CD4-positive, alpha-beta memory T cell (primary cell): ENCODE results near the gene ECM2. TPM values are rescaled to one million over a fixed set of nuclear protein-coding genes. Genes with fewer than 3 reads are reported as not detected.

Experiments used
- CTCF ChIA-PET: fragments of 350-600 bp; sonication (Branson Sonifier 250); formaldehyde crosslinking; loops from one replicate; lab custom pipeline; 2021; ENCODE audit warnings: inconsistent platforms; ENCODE audit not compliant: partially characterized antibody; lab: Charles Lee
- POLR2A ChIA-PET: fragments of 350-600 bp; sonication (Branson Sonifier 250); formaldehyde crosslinking; loops from one replicate; lab custom pipeline; 2021; ENCODE audit not compliant: partially characterized antibody; lab: Charles Lee
- DNase-seq, 5 donors: peaks; one replicate each; pipeline versions ENCODE4 v3.0.0 to v3.0.0-alpha.2; 2020 to 2022; ENCODE audit warnings: mixed read lengths in 1 of 5
- H3K27ac ChIP-seq: one replicate; pipeline ENCODE4 v1.7.0; 2013; ENCODE audit warnings: low read depth, low read length
- H3K27me3 ChIP-seq: 2 replicates; pipeline ENCODE4 v1.7.0; 2013; ENCODE audit warnings: mild to moderate bottlenecking, low read length, moderate library complexity; ENCODE audit not compliant: insufficient read depth
- H3K36me3 ChIP-seq: 2 replicates; pipeline ENCODE4 v1.7.0; 2013; ENCODE audit warnings: mild to moderate bottlenecking, low read length, moderate library complexity; ENCODE audit not compliant: insufficient read depth
- H3K4me1 ChIP-seq: 2 replicates; pipeline ENCODE4 v1.7.0; 2013; ENCODE audit warnings: mild to moderate bottlenecking, low read length, moderate library complexity; ENCODE audit not compliant: insufficient read depth
- H3K4me3 ChIP-seq, 2 donors: one replicate each; pipeline ENCODE4 v1.7.0; 2013; ENCODE audit warnings: low read length in 2 of 2, mild to moderate bottlenecking in 1 of 2
- H3K9me3 ChIP-seq, 2 donors: one replicate each; pipeline ENCODE4 v1.7.0; 2013; ENCODE audit warnings: low read length in 2 of 2, control low read depth in 1 of 2; ENCODE audit not compliant: control insufficient read depth in 1 of 2
- H3K27ac Mint-ChIP-seq, 7 donors: one replicate each; pipeline ENCODE4 v1.8.0; 2020 to 2021; ENCODE audit warnings: mixed read lengths in 7 of 7, mild to moderate bottlenecking in 6 of 7, inconsistent platforms in 3 of 7, moderate library complexity in 3 of 7
- H3K27me3 Mint-ChIP-seq, 2 donors: one replicate each; pipeline ENCODE4 v1.8.0; 2020 to 2021; ENCODE audit warnings: mixed read lengths in 2 of 2
- H3K36me3 Mint-ChIP-seq, 2 donors: one replicate each; pipeline ENCODE4 v1.8.0; 2020 to 2021; ENCODE audit warnings: mixed read lengths in 2 of 2, inconsistent platforms in 1 of 2, mild to moderate bottlenecking in 1 of 2
- H3K4me1 Mint-ChIP-seq, 4 donors: one replicate each; pipeline ENCODE4 v1.8.0; 2020 to 2021; ENCODE audit warnings: mixed read lengths in 4 of 4, mild to moderate bottlenecking in 1 of 4
- H3K4me3 Mint-ChIP-seq, 8 donors: one replicate each; pipeline ENCODE4 v1.8.0; 2020 to 2021; ENCODE audit warnings: mixed read lengths in 8 of 8, mild to moderate bottlenecking in 7 of 8, moderate library complexity in 6 of 8, inconsistent platforms in 3 of 8
- H3K9me3 Mint-ChIP-seq, 8 donors: one replicate each; pipeline ENCODE4 v1.8.0; 2020 to 2021; ENCODE audit warnings: mixed read lengths in 8 of 8, mild to moderate bottlenecking in 5 of 8, inconsistent platforms in 3 of 8, moderate library complexity in 1 of 8
- intact Hi-C: fragments of 100-400 bp; cut with micrococcal nuclease; formaldehyde crosslinking; loops from one replicate; pipeline ENCODE4 v1.15.1; 2023
- polyA plus RNA-seq, 2 donors: library from polyadenylated mRNA; unstranded; fragments of 300-500 nt; fragmentation: Illumina TruSeq; gene quantifications; one replicate each; pipeline ENCODE4 v1.2.3, GENCODE V29; 2021
- total RNA-seq, 2 experiments: library from RNA; stranded (reverse); gene quantifications; one replicate each; pipeline ENCODE4 v1.2.3, GENCODE V29; 2021

Gene ECM2
- total and polyA plus RNA-seq, 4 experiments from 2014 or later, result not detected

GRCh38 chr9:92486371-92486770 lies 49.4 kb downstream of the ECM2 start:
- Mint-ChIP-seq H3K27me3 (no peaks in the 10 kb centered on the region), H3K4me1 (no peaks in the 10 kb centered on the region), H3K27ac (no peak overlapping the region), H3K9me3 (no peaks in the 10 kb centered on the region), H3K4me3 (no peak overlapping the region), H3K36me3 (no peaks in the 10 kb centered on the region)
- H3K27me3 ChIP-seq, result no peaks in the 10 kb centered on the region
- H3K4me1 ChIP-seq, result no peaks in the 10 kb centered on the region
- ChIA-PET CTCF (no interaction called here), POLR2A (no interaction called here)
- no peak overlapping the region for H3K27ac ChIP-seq
- no peaks in the 10 kb centered on the region for H3K9me3 ChIP-seq
- DNase-seq, result no peak
- no peak overlapping the region for H3K4me3 ChIP-seq
- no peaks in the 10 kb centered on the region for H3K36me3 ChIP-seq
- intact Hi-C loops, result no loop called here

GRCh38 chr9:92484563-92484962 lies 51.2 kb downstream of the ECM2 start:
- Histone ChIP-seq H3K9me3 (no peaks in the 10 kb centered on the region), H3K4me1 (no peaks in the 10 kb centered on the region), H3K4me3 (no peak overlapping the region), H3K36me3 (no peaks in the 10 kb centered on the region), H3K27ac (no peak overlapping the region), H3K27me3 (no peaks in the 10 kb centered on the region)
- POLR2A ChIA-PET, result no interaction called here
- Mint-ChIP-seq H3K9me3 (no peaks in the 10 kb centered on the region), H3K27me3 (no peaks in the 10 kb centered on the region), H3K4me1 (peaks cover 0 to 3% (median 1%) of the 10 kb centered on the region in 4 donors), H3K27ac (no peak overlapping the region), H3K36me3 (no peaks in the 10 kb centered on the region), H3K4me3 (no peak overlapping the region)
- intact Hi-C loops, result no loop called here
- DNase-seq, result no peak
- CTCF ChIA-PET, result no interaction called here

- H3K27ac Mint-ChIP-seq, result peak overlapping the region in 1 of 7 donors; percentile 5
- peaks cover 0 to 3% (median 1%) of the 10 kb centered on the region in 4 donors for H3K4me1 Mint-ChIP-seq
- ChIA-PET POLR2A (no interaction called here), CTCF (no interaction called here)
- no peaks in the 10 kb centered on the region for H3K4me1 ChIP-seq
- no peak for DNase-seq
- H3K4me3 ChIP-seq, result no peak overlapping the region
- H3K27me3 Mint-ChIP-seq, result no peaks in the 10 kb centered on the region
- no peaks in the 10 kb centered on the region for H3K27me3 ChIP-seq
- no peaks in the 10 kb centered on the region for H3K36me3 ChIP-seq
- H3K4me3 Mint-ChIP-seq, result no peak overlapping the region
- no peaks in the 10 kb centered on the region for H3K9me3 Mint-ChIP-seq
- intact Hi-C loops, result no loop called here
- no peaks in the 10 kb centered on the region for H3K9me3 ChIP-seq
- H3K27ac ChIP-seq, result no peak overlapping the region
- H3K36me3 Mint-ChIP-seq, result no peaks in the 10 kb centered on the region
Observed at GRCh38 chr9:92483627-92484545, 51.9 kb downstream of the ECM2 start.

- Mint-ChIP-seq H3K9me3 (no peaks in the 10 kb centered on the region), H3K4me1 (peaks cover 0 to 3% (median 1%) of the 10 kb centered on the region in 4 donors)
Observed at GRCh38 chr9:92482805-92483204, 53.0 kb downstream of the ECM2 start.

GRCh38 chr9:92482329-92482728 lies 53.5 kb downstream of the ECM2 start, which contains the start of gene ASPN:
Gene ASPN (minus strand): TSS chr9:92482506.
- H3K27ac Mint-ChIP-seq, result no peak within 1 kb of the TSS
- no peaks in the 10 kb centered on the region for H3K9me3 ChIP-seq
- H3K27me3 ChIP-seq, result no peaks in the 10 kb centered on the region
- no peak within 1 kb of the TSS for H3K4me3 Mint-ChIP-seq
- H3K4me1 ChIP-seq, result no peaks in the 10 kb centered on the region
- intact Hi-C loops, result no loop called here
- H3K9me3 Mint-ChIP-seq, result no peaks in the 10 kb centered on the region
- H3K27ac ChIP-seq, result no peak within 1 kb of the TSS
- peaks cover 0 to 3% (median 1%) of the 10 kb centered on the region in 4 donors for H3K4me1 Mint-ChIP-seq
- H3K27me3 Mint-ChIP-seq, result no peaks in the 10 kb centered on the region
- DNase-seq, result no peak
- H3K4me3 ChIP-seq, result no peak within 1 kb of the TSS
- H3K36me3 Mint-ChIP-seq, result no peaks in the 10 kb centered on the region
- CTCF ChIA-PET, result no interaction called here
- POLR2A ChIA-PET, result no interaction called here
- H3K36me3 ChIP-seq, result no peaks in the 10 kb centered on the region

More at GRCh38 chr9:92482805-92483204, 53.0 kb downstream of the ECM2 start:
- H3K36me3 Mint-ChIP-seq, result no peaks in the 10 kb centered on the region
- ChIA-PET CTCF (no interaction called here), POLR2A (no interaction called here)
- H3K4me3 ChIP-seq, result no peak overlapping the region
- H3K27ac Mint-ChIP-seq, result no peak overlapping the region
- intact Hi-C loops, result no loop called here
- no peaks in the 10 kb centered on the region for H3K27me3 Mint-ChIP-seq
- no peaks in the 10 kb centered on the region for H3K4me1 ChIP-seq
- no peaks in the 10 kb centered on the region for H3K36me3 ChIP-seq
- no peak for DNase-seq
- no peaks in the 10 kb centered on the region for H3K9me3 ChIP-seq
- no peak overlapping the region for H3K4me3 Mint-ChIP-seq
- H3K27me3 ChIP-seq, result no peaks in the 10 kb centered on the region
- no peak overlapping the region for H3K27ac ChIP-seq

GRCh38 chr9:92480986-92481633 lies 54.7 kb downstream of the ECM2 start:
- Mint-ChIP-seq H3K9me3 (no peaks in the 10 kb centered on the region), H3K4me3 (no peak overlapping the region)
- POLR2A ChIA-PET, result interaction anchor here (0.8 kb wide), 1 partner anchor 13 kb away, joined by 3 read pairs; no protein-coding TSS in a partner anchor

GRCh38 chr9:92480291-92480771 lies 55.5 kb downstream of the ECM2 start:
- intact Hi-C loops, result no loop called here
- no peaks in the 10 kb centered on the region for H3K27me3 ChIP-seq
- no peak overlapping the region for H3K27ac Mint-ChIP-seq

More at GRCh38 chr9:92480986-92481633, 54.7 kb downstream of the ECM2 start:
- Histone ChIP-seq H3K4me3 (no peak overlapping the region), H3K4me1 (no peaks in the 10 kb centered on the region), H3K27me3 (no peaks in the 10 kb centered on the region), H3K27ac (no peak overlapping the region), H3K36me3 (no peaks in the 10 kb centered on the region), H3K9me3 (no peaks in the 10 kb centered on the region)
- CTCF ChIA-PET, result no interaction called here
- no peaks in the 10 kb centered on the region for H3K27me3 Mint-ChIP-seq
- no peak for DNase-seq
- no peak overlapping the region for H3K27ac Mint-ChIP-seq
- peaks cover 0 to 3% (median 1%) of the 10 kb centered on the region in 4 donors for H3K4me1 Mint-ChIP-seq
- intact Hi-C loops, result no loop called here
- no peaks in the 10 kb centered on the region for H3K36me3 Mint-ChIP-seq

More at GRCh38 chr9:92480291-92480771, 55.5 kb downstream of the ECM2 start:
- Mint-ChIP-seq H3K4me3 (no peak overlapping the region), H3K36me3 (no peaks in the 10 kb centered on the region), H3K4me1 (peaks cover 0 to 3% (median 1%) of the 10 kb centered on the region in 4 donors), H3K9me3 (no peaks in the 10 kb centered on the region), H3K27me3 (no peaks in the 10 kb centered on the region)
- Histone ChIP-seq H3K27ac (no peak overlapping the region), H3K36me3 (no peaks in the 10 kb centered on the region), H3K4me1 (no peaks in the 10 kb centered on the region), H3K4me3 (no peak overlapping the region), H3K9me3 (no peaks in the 10 kb centered on the region)
- ChIA-PET POLR2A (interaction anchor here (0.6 to 0.8 kb wide), 2 partner anchors 12 to 45 kb away, joined by 3 read pairs; no protein-coding TSS in a partner anchor), CTCF (no interaction called here)
- DNase-seq, result no peak
